Measurements from ENCODE around the gene SLC17A6.

GRCh38 chr11:22359295-22359694 is 21.1 kb downstream of the SLC17A6 start:
- TF ChIP-seq YY1 (IDR thresholded peaks at IDR 0.05; ENCODE audit: insufficient read depth, insufficient read length): no peak
- no peak for TF ChIP-seq SUZ12 (IDR thresholded peaks at IDR 0.05; ENCODE audit: extremely low read depth, insufficient read depth, insufficient read length)
